HepG2 (cell line): ENCODE results near the gene PSMA7. TPM values are rescaled to one million over a fixed set of nuclear protein-coding genes. Genes with fewer than 3 reads are reported as not detected.

Source experiments
- ATAC-seq: fragments of 200-7000 bp; cut with Tn5 transposase; 3 replicates; pipeline ENCODE4 v1.9.1; 2020; ENCODE audit warnings: mild to moderate bottlenecking, moderate library complexity
- BruUV-seq: library from RNA; stranded (reverse); fragments of 400-500 nt; replicated peaks from 2 replicates; lab custom pipeline; 2021; lab: Mats Ljungman, UMichigan
- CTCF ChIA-PET: fragments of 300-600 bp; formaldehyde crosslinking; extraction: SDS; loops from one replicate; lab custom pipeline; 2021; ENCODE audit warnings: low total read pairs, inconsistent platforms, low intra/inter-chr PET ratio; lab: Yijun Ruan, JAX
- POLR2A ChIA-PET: fragments of 350-600 bp; sonication (Branson Sonifier 250); formaldehyde crosslinking; loops from one replicate; lab custom pipeline; 2020; ENCODE audit warnings: antibody characterized with exemption, inconsistent platforms; lab: Yijun Ruan, JAX
- DNase-seq: peaks from one replicate; pipeline ENCODE4 v3.0.0-alpha.2; 2015; ENCODE audit warnings: low spot score
- FAIRE-seq: peaks from 3 replicates; lab custom pipeline; 2011; peaks lifted over from hg19 to GRCh38; lab: Jason Lieb, UNC
- H2AFZ ChIP-seq: one replicate; pipeline ENCODE4 v1.6.1; 2011; ENCODE audit warnings: low read length, inconsistent platforms
- H3K27ac ChIP-seq: fragments of 300-600 bp; 3 replicates; pipeline ENCODE4 v1.8.0; 2011; ENCODE audit warnings: mixed run types, mild to moderate bottlenecking, mixed read lengths, low read length, inconsistent platforms; ENCODE audit not compliant: insufficient read depth; ENCODE audit errors: extremely low read length
- H3K27me3 ChIP-seq, 2 experiments: fragments of 200-600 bp in 1 of 2; 2 replicates in 1 of 2; 3 replicates in 1 of 2; pipeline versions ENCODE4 v1.6.0 to v1.8.0; 2011; ENCODE audit warnings: low read length in 2 of 2, mild to moderate bottlenecking in 2 of 2, moderate library complexity in 2 of 2, inconsistent platforms in 1 of 2; ENCODE audit not compliant: insufficient read depth in 2 of 2, control insufficient read depth in 1 of 2
- H3K36me3 ChIP-seq, 2 experiments: fragments of 200-600 bp in 1 of 2; replicated peaks in 1 of 2; 2 replicates in 1 of 2; 3 replicates in 1 of 2; pipeline versions ENCODE4 v1.5.1 to v1.8.0; 2011; ENCODE audit warnings: low read length in 2 of 2, inconsistent platforms in 1 of 2; ENCODE audit not compliant: insufficient read depth in 2 of 2, control insufficient read depth in 1 of 2
- H3K4me1 ChIP-seq: 2 replicates; pipeline ENCODE4 v1.5.1; 2012; ENCODE audit warnings: low read length, inconsistent platforms; ENCODE audit not compliant: insufficient read depth
- H3K4me2 ChIP-seq: 2 replicates; pipeline ENCODE4 v1.6.0; 2011; ENCODE audit warnings: low read depth, low read length, inconsistent platforms
- H3K4me3 ChIP-seq, 3 experiments: fragments of 200-600 bp in 1 of 3; sonication (generic), shearing (Covaris generic) in 1 of 3; replicated peaks in 1 of 3; 2 replicates each; pipeline ENCODE4 v1.5.1; 2011 to 2016; ENCODE audit warnings: low read length in 3 of 3, inconsistent platforms in 2 of 3, low read depth in 2 of 3, mild to moderate bottlenecking in 2 of 3, control low read depth in 1 of 3, mixed read lengths in 1 of 3; ENCODE audit not compliant: insufficient read depth in 1 of 3
- H3K79me2 ChIP-seq: one replicate; pipeline ENCODE4 v1.6.1; 2011; ENCODE audit warnings: low read length, inconsistent platforms; ENCODE audit not compliant: insufficient read depth
- H3K9ac ChIP-seq: 2 replicates; pipeline ENCODE4 v1.6.0; 2011; ENCODE audit warnings: mild to moderate bottlenecking, low read depth, low read length, inconsistent platforms; ENCODE audit not compliant: insufficient read depth
- H3K9me3 ChIP-seq: 2 replicates; pipeline ENCODE4 v1.5.1; 2012; ENCODE audit warnings: mild to moderate bottlenecking, low read length
- H4K20me1 ChIP-seq: 2 replicates; pipeline ENCODE4 v1.6.0; 2011; ENCODE audit warnings: inconsistent platforms, mild to moderate bottlenecking, low read length, moderate library complexity; ENCODE audit not compliant: insufficient read depth
- AHR ChIP-seq: IDR thresholded peaks from 2 replicates; pipeline ENCODE4 v1.6.1; 2018; ENCODE audit warnings: missing genetic modification reagents, missing compliant biosample characterization
- DPF2 ChIP-seq: sonication (generic); formaldehyde crosslinking; IDR thresholded peaks from 2 replicates; pipeline ENCODE4 v1.4.0; 2020; ENCODE audit warnings: mild to moderate bottlenecking, low read depth, missing genetic modification reagents, borderline replicate concordance
- EHMT2 ChIP-seq: fragments of 200-600 bp; sonication (generic); IDR thresholded peaks from 2 replicates; pipeline ENCODE4 v1.7.0; 2017; ENCODE audit warnings: antibody characterized with exemption, low read depth, low read length, borderline replicate concordance
- FOXK1 ChIP-seq: sonication (generic); formaldehyde crosslinking; IDR thresholded peaks from 2 replicates; pipeline ENCODE4 v1.4.0; 2020; ENCODE audit warnings: low read depth, missing genetic modification reagents, borderline replicate concordance
- HNF4A ChIP-seq: sonication (generic); formaldehyde crosslinking; IDR thresholded peaks from 2 replicates; pipeline ENCODE4 v1.4.0; 2020; ENCODE audit warnings: missing genetic modification reagents
- NFATC3 ChIP-seq: sonication (generic); formaldehyde crosslinking; IDR thresholded peaks from 2 replicates; pipeline ENCODE4 v1.5.1; 2020; ENCODE audit warnings: mild to moderate bottlenecking, missing genetic modification reagents
- NFRKB ChIP-seq: fragments of 450-650 bp; IDR thresholded peaks from 2 replicates; pipeline ENCODE4 v1.6.1; 2017
- SNAPC2 ChIP-seq: sonication (generic); formaldehyde crosslinking; IDR thresholded peaks from 2 replicates; pipeline ENCODE4 v1.8.1; 2022; ENCODE audit warnings: mild to moderate bottlenecking, missing genetic modification reagents
- SSRP1 ChIP-seq: IDR thresholded peaks from 2 replicates; pipeline ENCODE4 v1.6.1; 2016; ENCODE audit warnings: control low read depth
- YEATS4 ChIP-seq: sonication (generic); formaldehyde crosslinking; IDR thresholded peaks from 2 replicates; pipeline ENCODE4 v1.4.0; 2020; ENCODE audit warnings: missing genetic modification reagents, borderline replicate concordance
- ZBTB20 ChIP-seq: sonication (generic); formaldehyde crosslinking; IDR thresholded peaks from 2 replicates; pipeline ENCODE4 v1.8.1; 2023; ENCODE audit warnings: missing genetic modification reagents, low read depth, mild to moderate bottlenecking, borderline replicate concordance
- ZFP1 ChIP-seq: IDR thresholded peaks from 2 replicates; pipeline ENCODE4 v1.6.1; 2016
- ZKSCAN5 ChIP-seq: sonication (generic); formaldehyde crosslinking; IDR thresholded peaks from 2 replicates; pipeline ENCODE4 v1.5.1; 2020; ENCODE audit warnings: mild to moderate bottlenecking, missing genetic modification reagents
- ZNF292 ChIP-seq: sonication (generic); formaldehyde crosslinking; IDR thresholded peaks from 2 replicates; pipeline ENCODE4 v1.8.1; 2022; ENCODE audit warnings: mild to moderate bottlenecking, low read depth, missing genetic modification reagents, borderline replicate concordance
- ZNF333 ChIP-seq: sonication (generic); formaldehyde crosslinking; IDR thresholded peaks from 2 replicates; pipeline ENCODE4 v1.4.0; 2020; ENCODE audit warnings: mild to moderate bottlenecking, missing genetic modification reagents, borderline replicate concordance
- WGBS: methylation state at CpG from one replicate; pipeline ENCODE4 v1.1.6; 2017; ENCODE audit warnings: low lambda C conversion rate; 5-methylcytosine and 5-hydroxymethylcytosine counted together
- in situ Hi-C: cut with HindIII; loops from 2 replicates; pipeline ENCODE4 v1.10.0; 2017; ENCODE audit warnings: low pct_unique_long_range_greater_than_20kb; ENCODE audit not compliant: extremely low pct_ligation_motif_present
- intact Hi-C: fragments of 100-400 bp; cut with micrococcal nuclease; formaldehyde crosslinking; loops from one replicate; pipeline ENCODE4 v1.10.0; 2022; ENCODE audit not compliant: unreplicated experiment
- polyA plus RNA-seq, 8 experiments: library from polyadenylated mRNA; depleted of rRNA in 3 of 8; stranded (reverse) in 7 of 8; unstranded in 1 of 8; fragments of >200 nt; fragmentation: Illumina TruSeq in 4 of 8; extraction: Trizol in 4 of 8; gene quantifications; 2 replicates each; pipeline versions ENCODE4 v1.2.1 to v1.2.3, GENCODE V29; 2011 to 2016; ENCODE audit warnings: low read depth in 4 of 8, missing spikeins in 1 of 8, mixed read lengths in 1 of 8; ENCODE audit not compliant: insufficient read depth in 1 of 8
- total RNA-seq, 5 experiments: library from RNA; depleted of rRNA; stranded (reverse); fragments of >200 nt; fragmentation: Illumina TruSeq; extraction: Trizol; gene quantifications; 2 replicates each; pipeline ENCODE4 v1.2.3, GENCODE V29; 2016; ENCODE audit warnings: low read depth in 1 of 5
- TF ChIP-seq, protein P1 (sequence below): sonication (generic); formaldehyde crosslinking; IDR thresholded peaks from 2 replicates; pipeline ENCODE4 v1.5.0; 2020; ENCODE audit warnings: missing genetic modification reagents, mild to moderate bottlenecking, borderline replicate concordance
- TF ChIP-seq, protein P2 (sequence below): IDR thresholded peaks from 2 replicates; pipeline ENCODE4 v1.6.1; 2016
- TF ChIP-seq, protein P3 (sequence below): sonication (generic); formaldehyde crosslinking; IDR thresholded peaks from 2 replicates; pipeline ENCODE4 v1.4.0; 2020; ENCODE audit warnings: low read depth, missing genetic modification reagents

Gene PSMA7
- total and polyA plus RNA-seq, 2 of the 13 experiments (the other 11 are each of a cell fraction or from before 2014, with no cell fraction given) = 531 to 631 TPM

DNA sequence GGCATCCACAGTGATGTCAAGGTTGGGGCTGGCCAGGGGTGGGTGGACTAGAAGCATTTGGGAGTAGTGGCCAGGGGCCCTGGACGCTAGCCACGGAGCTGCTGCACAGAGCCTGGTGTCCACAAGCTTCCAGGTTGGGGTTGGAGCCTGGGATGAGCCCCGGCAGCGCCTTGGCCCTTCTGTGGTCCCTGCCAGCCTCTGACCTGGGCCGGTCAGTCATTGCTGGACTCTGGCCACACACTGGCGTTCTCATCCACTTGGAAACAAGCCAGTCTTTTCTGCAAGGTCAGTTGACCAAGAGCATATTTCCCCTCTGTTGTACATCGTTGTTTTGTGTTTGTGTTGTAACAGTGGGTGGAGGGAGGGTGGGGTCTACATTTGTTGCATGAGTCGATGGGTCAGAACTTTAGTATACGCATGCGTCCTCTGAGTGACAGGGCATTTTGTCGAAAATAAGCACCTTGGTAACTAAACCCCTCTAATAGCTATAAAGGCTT is 8.4 kb downstream of the PSMA7 start:
- CTCF ChIA-PET = interaction anchor here (1.5 to 3.5 kb wide), 2 partner anchors 123 to 125 kb away, joined by 4 to 48 read pairs; no protein-coding TSS in a partner anchor
- peak; percentile 48; the same call in 1 of the 2 replicates for TF ChIP-seq DPF2 (CRISPR knock-in tag)
- TF ChIP-seq, protein P1, sequence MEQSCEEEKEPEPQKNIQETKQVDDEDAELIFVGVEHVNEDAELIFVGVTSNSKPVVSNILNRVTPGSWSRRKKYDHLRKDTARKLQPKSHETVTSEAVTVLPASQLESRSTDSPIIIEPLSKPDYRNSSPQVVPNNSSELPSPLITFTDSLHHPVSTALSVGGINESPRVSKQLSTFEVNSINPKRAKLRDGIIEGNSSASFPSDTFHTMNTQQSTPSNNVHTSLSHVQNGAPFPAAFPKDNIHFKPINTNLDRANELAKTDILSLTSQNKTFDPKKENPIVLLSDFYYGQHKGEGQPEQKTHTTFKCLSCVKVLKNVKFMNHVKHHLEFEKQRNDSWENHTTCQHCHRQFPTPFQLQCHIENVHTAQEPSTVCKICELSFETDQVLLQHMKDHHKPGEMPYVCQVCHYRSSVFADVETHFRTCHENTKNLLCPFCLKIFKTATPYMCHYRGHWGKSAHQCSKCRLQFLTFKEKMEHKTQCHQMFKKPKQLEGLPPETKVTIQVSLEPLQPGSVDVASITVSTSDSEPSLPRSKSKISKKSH (CRISPR knock-in tag) = peak; percentile 83; the same call in 1 of the 2 replicates
- TF ChIP-seq ZKSCAN5 (CRISPR knock-in tag) = 0 out of 2 replicates have a peak, but pooled peaks have one; percentile 19
- peak; percentile 89; the same call in 1 of the 2 replicates for TF ChIP-seq SSRP1
- no peak for TF ChIP-seq ZNF333 (CRISPR knock-in tag)
- TF ChIP-seq, protein P2, sequence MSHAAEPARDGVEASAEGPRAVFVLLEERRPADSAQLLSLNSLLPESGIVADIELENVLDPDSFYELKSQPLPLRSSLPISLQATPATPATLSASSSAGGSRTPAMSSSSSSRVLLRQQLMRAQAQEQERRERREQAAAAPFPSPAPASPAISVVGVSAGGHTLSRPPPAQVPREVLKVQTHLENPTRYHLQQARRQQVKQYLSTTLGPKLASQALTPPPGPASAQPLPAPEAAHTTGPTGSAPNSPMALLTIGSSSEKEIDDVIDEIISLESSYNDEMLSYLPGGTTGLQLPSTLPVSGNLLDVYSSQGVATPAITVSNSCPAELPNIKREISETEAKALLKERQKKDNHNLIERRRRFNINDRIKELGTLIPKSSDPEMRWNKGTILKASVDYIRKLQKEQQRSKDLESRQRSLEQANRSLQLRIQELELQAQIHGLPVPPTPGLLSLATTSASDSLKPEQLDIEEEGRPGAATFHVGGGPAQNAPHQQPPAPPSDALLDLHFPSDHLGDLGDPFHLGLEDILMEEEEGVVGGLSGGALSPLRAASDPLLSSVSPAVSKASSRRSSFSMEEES (CRISPR knock-in tag) = peak; percentile 57; the same call in 1 of the 2 replicates
- TF ChIP-seq NFRKB = no peak
- TF ChIP-seq, protein P3, sequence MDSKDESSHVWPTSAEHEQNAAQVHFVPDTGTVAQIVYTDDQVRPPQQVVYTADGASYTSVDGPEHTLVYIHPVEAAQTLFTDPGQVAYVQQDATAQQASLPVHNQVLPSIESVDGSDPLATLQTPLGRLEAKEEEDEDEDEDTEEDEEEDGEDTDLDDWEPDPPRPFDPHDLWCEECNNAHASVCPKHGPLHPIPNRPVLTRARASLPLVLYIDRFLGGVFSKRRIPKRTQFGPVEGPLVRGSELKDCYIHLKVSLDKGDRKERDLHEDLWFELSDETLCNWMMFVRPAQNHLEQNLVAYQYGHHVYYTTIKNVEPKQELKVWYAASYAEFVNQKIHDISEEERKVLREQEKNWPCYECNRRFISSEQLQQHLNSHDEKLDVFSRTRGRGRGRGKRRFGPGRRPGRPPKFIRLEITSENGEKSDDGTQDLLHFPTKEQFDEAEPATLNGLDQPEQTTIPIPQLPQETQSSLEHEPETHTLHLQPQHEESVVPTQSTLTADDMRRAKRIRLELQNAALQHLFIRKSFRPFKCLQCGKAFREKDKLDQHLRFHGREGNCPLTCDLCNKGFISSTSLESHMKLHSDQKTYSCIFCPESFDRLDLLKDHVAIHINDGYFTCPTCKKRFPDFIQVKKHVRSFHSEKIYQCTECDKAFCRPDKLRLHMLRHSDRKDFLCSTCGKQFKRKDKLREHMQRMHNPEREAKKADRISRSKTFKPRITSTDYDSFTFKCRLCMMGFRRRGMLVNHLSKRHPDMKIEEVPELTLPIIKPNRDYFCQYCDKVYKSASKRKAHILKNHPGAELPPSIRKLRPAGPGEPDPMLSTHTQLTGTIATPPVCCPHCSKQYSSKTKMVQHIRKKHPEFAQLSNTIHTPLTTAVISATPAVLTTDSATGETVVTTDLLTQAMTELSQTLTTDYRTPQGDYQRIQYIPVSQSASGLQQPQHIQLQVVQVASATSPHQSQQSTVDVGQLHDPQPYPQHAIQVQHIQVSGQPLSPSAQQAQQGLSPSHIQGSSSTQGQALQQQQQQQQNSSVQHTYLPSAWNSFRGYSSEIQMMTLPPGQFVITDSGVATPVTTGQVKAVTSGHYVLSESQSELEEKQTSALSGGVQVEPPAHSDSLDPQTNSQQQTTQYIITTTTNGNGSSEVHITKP = peak; percentile 80; the same call in 1 of the 2 replicates
- peak; percentile 59; the same call in 1 of the 2 replicates for TF ChIP-seq ZBTB20 (CRISPR knock-in tag)
- peak; percentile 88 for TF ChIP-seq HNF4A (CRISPR knock-in tag)
- peak; percentile 60 for TF ChIP-seq AHR (CRISPR knock-in tag)
- TF ChIP-seq SNAPC2 (CRISPR knock-in tag) = peak; percentile 47; the same call in 1 of the 2 replicates
- peak; percentile 44; the same call in 1 of the 2 replicates for TF ChIP-seq YEATS4 (CRISPR knock-in tag)
- peak; percentile 89 for TF ChIP-seq FOXK1
- 0 out of 2 replicates have a peak, but pooled peaks have one; percentile 52 for TF ChIP-seq ZFP1 (CRISPR knock-in tag)
- no peak for TF ChIP-seq EHMT2
- TF ChIP-seq NFATC3 (CRISPR knock-in tag) = no peak
- peak; percentile 62; the same call in 1 of the 2 replicates for TF ChIP-seq ZNF292

More for the DNA sequence above, 8.4 kb downstream of the PSMA7 start:
- Histone ChIP-seq H2AFZ (no peak overlapping the region), H3K9ac (no peak overlapping the region), H3K27ac (peak overlapping the region; percentile 53), H3K36me3 (peaks cover 68 to 92% of the 10 kb centered on the region in 2 experiments), H3K27me3 (no peaks in the 10 kb centered on the region), H3K79me2 (peaks cover 8% of the 10 kb centered on the region), H3K4me3 (no peak overlapping the region), H3K4me2 (no peak overlapping the region), H3K4me1 (peaks cover 31% of the 10 kb centered on the region), H3K9me3 (no peaks in the 10 kb centered on the region), H4K20me1 (peaks cover 34% of the 10 kb centered on the region)
- peak; percentile 76 for FAIRE-seq
- BruUV-seq = no TSS peak
- in situ Hi-C loops = no loop called here
- DNase-seq = peak; percentile 88
- WGBS = 50% methylated on average over 8 of the region's 11 CpGs
- intact Hi-C loops = loop anchor here (5.0 kb wide), 1 partner anchor 67 kb away; the partner anchor contains the start of gene TAF4
- peak; percentile 79 for ATAC-seq
- POLR2A ChIA-PET = interaction anchor here (1.5 to 7.8 kb wide), 6 partner anchors 10 to 124 kb away, joined by 5 to 86 read pairs (median 10); partner anchors contain the start of genes LSM14B and TAF4
